SK-N-MC (cell line): Measurements from ENCODE around the gene LATS2.

Experiments used
- DNase-seq: peaks from one replicate; pipeline ENCODE4 v3.0.0-alpha.2; 2011; ENCODE audit warnings: low read depth, low spot score
- H3K27ac ChIP-seq: fragments of 200-600 bp; sonication (generic); 2 replicates; pipeline ENCODE4 v1.5.1; 2016; ENCODE audit warnings: mixed run types
- H3K36me3 ChIP-seq: fragments of 200-600 bp; sonication (generic); 2 replicates; pipeline ENCODE4 v1.6.1; 2017; ENCODE audit warnings: antibody characterized with exemption, low read length, mixed read lengths; ENCODE audit not compliant: insufficient read depth
- H3K4me3 ChIP-seq: fragments of 200-600 bp; sonication (generic); 2 replicates; pipeline ENCODE4 v1.5.1; 2016
- H3K9ac ChIP-seq: fragments of 200-600 bp; sonication (generic); 2 replicates; pipeline ENCODE4 v1.8.0; 2017; ENCODE audit warnings: mixed run types, mixed read lengths; ENCODE audit not compliant: insufficient read length
- H3K9me3 ChIP-seq: fragments of 200-600 bp; sonication (generic); 2 replicates; pipeline ENCODE4 v1.6.1; 2017; ENCODE audit warnings: low read depth, mild to moderate bottlenecking, antibody characterized with exemption, low read length, moderate library complexity, mixed read lengths
- EZH2 ChIP-seq: fragments of 200-600 bp; sonication (generic); IDR thresholded peaks from one replicate; pipeline ENCODE4 v1.6.1; 2017; ENCODE audit warnings: antibody characterized with exemption
- FOXP2 ChIP-seq: optimal IDR thresholded peaks from 2 replicates; pipeline ENCODE3; 2011; ENCODE audit warnings: mild to moderate bottlenecking, moderate library complexity; ENCODE audit not compliant: insufficient read depth; ENCODE audit errors: extremely low read length, control extremely low read depth
- POLR2AphosphoS5 ChIP-seq: IDR thresholded peaks from 2 replicates; pipeline ENCODE4 v1.6.1; 2012; ENCODE audit warnings: mild to moderate bottlenecking, low read depth, low read length, borderline replicate concordance

LATS2 gene

GRCh38 chr13:21000647-21001046, 60.7 kb downstream of the LATS2 start:
- H3K27ac ChIP-seq, result peak overlapping the region; percentile 50; the same call in 1 of the 2 replicates
- no peaks in the 10 kb centered on the region for H3K9me3 ChIP-seq
- TF ChIP-seq EZH2, result no peak
- no peak for TF ChIP-seq FOXP2
- TF ChIP-seq POLR2AphosphoS5, result no peak
- H3K9ac ChIP-seq, result no peak overlapping the region
- H3K36me3 ChIP-seq, result peaks cover 4% of the 10 kb centered on the region; the same call in 1 of the 2 replicates
- H3K4me3 ChIP-seq, result no peak overlapping the region
- no peak for DNase-seq

- Histone ChIP-seq H3K27ac (peak overlapping the region; percentile 91; the same call in 1 of the 2 replicates), H3K4me3 (no peak overlapping the region), H3K9me3 (no peaks in the 10 kb centered on the region), H3K9ac (no peak overlapping the region), H3K36me3 (peaks cover 4% of the 10 kb centered on the region; the same call in 1 of the 2 replicates)
- DNase-seq, result no peak
- no peak for TF ChIP-seq POLR2AphosphoS5
- TF ChIP-seq FOXP2, result no peak
- TF ChIP-seq EZH2, result no peak
These were observed 62.6 kb downstream of the LATS2 start for GRCh38 chr13:20998649-20999415.

GRCh38 chr13:20997301-20998161, 63.9 kb downstream of the LATS2 start:
- no peaks in the 10 kb centered on the region for H3K9me3 ChIP-seq
- peaks cover 4% of the 10 kb centered on the region; the same call in 1 of the 2 replicates for H3K36me3 ChIP-seq
- peak; percentile 61 for DNase-seq
- 0 out of 2 replicates have a peak overlapping the region, but pooled peaks have one; percentile 29 for H3K4me3 ChIP-seq
- TF ChIP-seq FOXP2 (no peak), EZH2 (no peak), POLR2AphosphoS5 (no peak)
- no peak overlapping the region for H3K9ac ChIP-seq
- H3K27ac ChIP-seq, result peak overlapping the region; percentile 91

GRCh38 chr13:20995245-20995838, 66.0 kb downstream of the LATS2 start:
- H3K27ac ChIP-seq, result no peak overlapping the region

GRCh38 chr13:20994441-20994821, 67.0 kb downstream of the LATS2 start:
- DNase-seq, result no peak
- no peaks in the 10 kb centered on the region for H3K9me3 ChIP-seq
- peaks cover 7% of the 10 kb centered on the region; the same call in 1 of the 2 replicates for H3K36me3 ChIP-seq
- H3K27ac ChIP-seq, result no peak overlapping the region
- no peak for TF ChIP-seq POLR2AphosphoS5
- TF ChIP-seq FOXP2, result no peak
- TF ChIP-seq EZH2, result no peak
- no peak overlapping the region for H3K4me3 ChIP-seq
- H3K9ac ChIP-seq, result no peak overlapping the region

More at GRCh38 chr13:20995245-20995838, 66.0 kb downstream of the LATS2 start:
- Histone ChIP-seq H3K9ac (no peak overlapping the region), H3K9me3 (no peaks in the 10 kb centered on the region), H3K36me3 (peaks cover 7% of the 10 kb centered on the region; the same call in 1 of the 2 replicates), H3K4me3 (no peak overlapping the region)
- DNase-seq, result no peak
- TF ChIP-seq FOXP2 (no peak), POLR2AphosphoS5 (no peak), EZH2 (no peak)

GRCh38 chr13:20993661-20994440, 67.5 kb downstream of the LATS2 start:
- TF ChIP-seq EZH2 (no peak), POLR2AphosphoS5 (no peak), FOXP2 (no peak)
- Histone ChIP-seq H3K9ac (no peak overlapping the region), H3K9me3 (no peaks in the 10 kb centered on the region), H3K4me3 (no peak overlapping the region), H3K27ac (no peak overlapping the region), H3K36me3 (peaks cover 11% of the 10 kb centered on the region; the same call in 1 of the 2 replicates)
- no peak for DNase-seq

GRCh38 chr13:20993211-20993610, 68.2 kb downstream of the LATS2 start:
- no peaks in the 10 kb centered on the region for H3K9me3 ChIP-seq
- no peak for TF ChIP-seq FOXP2
- no peak for TF ChIP-seq EZH2
- no peak for TF ChIP-seq POLR2AphosphoS5
- no peak overlapping the region for H3K9ac ChIP-seq
- DNase-seq, result no peak
- no peak overlapping the region for H3K4me3 ChIP-seq
- no peak overlapping the region for H3K27ac ChIP-seq
- H3K36me3 ChIP-seq, result peaks cover 9% of the 10 kb centered on the region; the same call in 1 of the 2 replicates
